ENCODE measurements around the gene NOL12.
"Not testable (repeated sequence)": the region's sequence is repeated elsewhere in the genome, so short reads cannot be mapped to it uniquely, and the experiment has no call there.

The NOL12 gene

GRCh38 chr22:37716708-37717107, 30.6 kb downstream of the NOL12 start:
- DNase-seq, result no peak

GRCh38 chr22:37717235-37717634, 31.1 kb downstream of the NOL12 start:
- DNase-seq, result not testable (repeated sequence)

- DNase-seq, result not testable (repeated sequence)
Observed at GRCh38 chr22:37717746-37718305, 31.7 kb downstream of the NOL12 start.

DNA sequence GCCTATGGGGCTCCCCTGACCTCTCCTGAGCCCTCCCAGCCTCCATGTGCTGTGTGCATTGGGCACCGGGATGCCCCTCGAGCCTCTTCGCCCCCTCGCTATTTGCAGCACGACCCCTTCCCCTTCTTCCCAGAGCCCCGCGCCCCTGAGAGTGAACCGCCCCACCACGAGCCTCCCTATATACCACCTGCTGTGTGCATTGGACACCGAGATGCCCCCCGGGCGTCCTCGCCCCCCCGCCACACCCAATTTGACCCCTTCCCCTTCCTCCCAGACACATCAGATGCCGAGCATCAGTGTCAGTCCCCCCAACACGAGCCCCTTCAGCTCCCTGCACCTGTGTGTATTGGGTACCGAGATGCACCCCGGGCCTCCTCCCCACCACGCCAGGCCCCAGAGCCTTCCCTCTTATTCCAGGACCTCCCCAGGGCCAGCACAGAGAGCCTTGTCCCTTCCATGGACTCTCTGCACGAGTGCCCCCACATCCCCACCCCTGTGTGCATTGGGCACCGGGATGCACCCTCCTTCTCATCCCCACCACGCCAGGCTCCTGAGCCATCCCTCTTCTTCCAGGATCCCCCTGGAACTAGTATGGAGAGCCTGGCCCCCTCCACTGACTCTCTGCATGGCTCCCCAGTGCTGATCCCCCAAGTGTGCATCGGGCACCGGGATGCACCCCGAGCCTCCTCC, 39.6 kb downstream of the NOL12 start:
- DNase-seq, result no peak

- DNase-seq, result no peak
Observed at GRCh38 chr22:37726241-37726887, 40.2 kb downstream of the NOL12 start.

GRCh38 chr22:37728620-37729019, 42.5 kb downstream of the NOL12 start:
- DNase-seq, result no peak

DNA sequence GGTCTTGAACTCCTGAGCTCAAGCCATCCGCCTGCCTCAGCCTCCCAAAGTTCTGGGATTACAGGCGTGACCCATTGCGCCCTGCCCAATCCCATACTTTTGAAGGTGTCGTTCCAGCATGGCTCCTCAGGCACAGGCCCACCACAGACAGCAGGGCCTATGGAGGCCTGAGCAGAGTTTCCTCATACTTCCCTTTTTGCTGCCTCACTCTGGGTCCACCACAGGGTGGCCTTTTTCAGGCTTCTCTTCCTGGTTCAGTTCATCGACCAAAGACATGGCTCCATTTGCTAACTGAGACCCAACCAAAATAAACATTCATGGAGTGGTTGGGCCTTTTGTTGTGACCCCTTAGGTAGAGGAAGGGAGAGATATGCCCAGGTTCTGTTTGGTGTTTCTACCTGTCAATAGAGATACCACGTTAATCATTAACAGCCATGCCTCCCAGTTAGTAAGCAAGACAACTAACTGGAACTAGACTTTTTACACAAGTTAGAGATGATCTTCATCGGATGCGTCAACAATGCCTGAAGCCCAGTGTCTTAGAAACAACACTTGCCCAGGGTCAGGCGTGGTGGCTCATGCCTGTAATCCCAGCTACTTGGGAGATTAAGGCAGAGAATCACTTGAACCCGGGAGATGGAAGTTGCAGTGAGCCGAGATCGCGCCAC, 45.8 kb downstream of the NOL12 start:
- no peak for DNase-seq

DNA sequence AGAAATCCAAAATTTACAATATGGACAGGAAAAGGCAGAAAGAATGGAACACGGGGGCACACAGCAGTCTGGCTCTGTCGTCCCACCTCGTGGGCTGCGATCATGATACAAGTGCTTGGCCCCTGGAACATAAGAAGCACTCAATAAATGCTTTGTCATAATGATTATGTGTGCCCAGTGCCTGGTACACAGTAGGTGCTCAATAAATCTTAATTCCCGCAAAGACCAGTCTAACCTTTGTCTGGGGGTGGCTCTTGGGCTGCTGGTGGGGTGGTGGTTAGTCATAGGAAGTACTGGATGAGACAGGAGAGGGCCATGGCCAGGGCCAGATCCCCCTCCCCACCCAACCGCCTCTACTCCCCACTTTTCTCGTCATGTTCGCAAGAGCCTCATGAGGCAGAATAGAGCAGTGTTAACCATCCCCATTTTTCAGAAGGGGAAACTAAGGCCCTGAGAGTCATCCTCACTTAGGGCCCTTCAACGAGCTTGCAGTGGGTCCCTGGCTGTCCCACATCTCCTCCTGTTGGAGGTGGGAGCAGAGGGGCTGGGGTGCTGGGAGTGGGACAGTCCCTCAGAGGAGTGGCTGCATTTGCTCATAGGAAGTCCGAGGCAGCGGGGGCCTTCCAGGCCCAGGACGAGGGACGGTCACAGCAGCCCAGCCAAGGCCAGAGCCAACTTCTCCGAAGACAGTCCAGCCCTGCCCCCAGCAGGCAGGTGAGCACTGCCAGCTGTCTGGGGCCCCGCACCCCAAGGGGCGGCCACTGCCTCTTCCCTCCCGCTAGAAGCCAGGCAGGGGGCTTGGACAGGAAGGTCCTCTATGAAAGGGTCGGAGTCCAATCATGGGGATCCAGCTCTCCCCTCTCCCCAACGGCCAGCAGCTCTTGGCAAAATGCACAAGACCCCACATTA, 46.8 kb downstream of the NOL12 start:
- no peak for DNase-seq

GRCh38 chr22:37733625-37734401, 47.7 kb downstream of the NOL12 start:
- no peak for DNase-seq

DNA sequence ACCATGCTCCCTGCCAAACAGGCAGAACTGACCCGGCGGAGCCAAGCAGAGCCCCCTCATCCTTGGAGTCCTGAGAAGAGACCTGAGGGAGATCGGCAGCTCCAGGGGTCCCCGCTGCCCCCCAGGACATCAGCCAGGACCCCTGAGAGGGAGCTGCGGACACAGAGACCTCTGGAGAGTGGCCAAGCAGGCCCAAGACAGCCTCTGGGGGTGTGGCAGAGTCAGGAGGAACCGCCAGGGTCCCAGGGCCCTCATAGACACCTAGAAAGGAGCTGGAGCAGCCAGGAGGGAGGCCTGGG, 48.2 kb downstream of the NOL12 start:
- no peak for DNase-seq

DNA sequence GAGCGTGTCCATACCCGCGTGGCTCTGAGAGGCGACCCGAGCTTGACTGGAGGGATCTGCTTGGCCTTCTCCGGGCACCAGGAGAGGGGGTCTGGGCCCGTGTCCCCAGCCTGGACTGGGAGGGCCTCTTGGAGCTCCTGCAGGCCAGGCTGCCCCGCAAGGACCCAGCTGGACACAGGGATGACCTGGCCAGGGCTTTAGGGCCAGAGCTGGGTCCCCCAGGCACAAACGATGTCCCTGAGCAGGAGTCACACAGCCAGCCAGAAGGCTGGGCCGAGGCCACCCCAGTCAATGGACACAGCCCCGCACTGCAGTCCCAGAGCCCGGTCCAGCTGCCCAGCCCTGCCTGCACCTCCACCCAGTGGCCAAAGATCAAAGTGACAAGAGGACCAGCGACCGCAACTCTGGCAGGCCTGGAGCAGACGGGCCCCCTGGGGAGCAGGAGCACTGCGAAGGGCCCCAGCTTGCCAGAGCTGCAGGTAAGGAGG, 48.9 kb downstream of the NOL12 start:
- no peak for DNase-seq

DNA sequence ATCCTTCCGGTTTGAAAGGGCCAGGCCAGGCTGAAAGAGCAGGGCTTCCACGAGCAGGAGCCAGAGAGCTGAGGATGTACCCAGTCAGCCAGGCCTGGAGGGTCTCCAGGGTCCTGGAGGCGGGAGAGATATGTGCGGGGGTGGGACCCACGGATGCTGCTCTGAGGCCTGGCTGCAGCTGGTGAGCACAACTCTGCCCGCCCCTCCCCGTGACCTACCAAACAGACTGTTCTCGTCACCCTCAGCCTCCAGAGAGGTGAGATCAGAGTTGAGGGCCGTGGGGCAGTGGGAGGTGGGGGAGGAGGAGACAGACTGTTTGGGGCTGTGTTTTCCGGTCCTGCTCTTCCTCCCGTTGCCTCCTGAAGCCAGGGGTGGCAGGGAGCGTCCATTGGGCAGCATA, 52.9 kb downstream of the NOL12 start:
- DNase-seq, result no peak

DNA sequence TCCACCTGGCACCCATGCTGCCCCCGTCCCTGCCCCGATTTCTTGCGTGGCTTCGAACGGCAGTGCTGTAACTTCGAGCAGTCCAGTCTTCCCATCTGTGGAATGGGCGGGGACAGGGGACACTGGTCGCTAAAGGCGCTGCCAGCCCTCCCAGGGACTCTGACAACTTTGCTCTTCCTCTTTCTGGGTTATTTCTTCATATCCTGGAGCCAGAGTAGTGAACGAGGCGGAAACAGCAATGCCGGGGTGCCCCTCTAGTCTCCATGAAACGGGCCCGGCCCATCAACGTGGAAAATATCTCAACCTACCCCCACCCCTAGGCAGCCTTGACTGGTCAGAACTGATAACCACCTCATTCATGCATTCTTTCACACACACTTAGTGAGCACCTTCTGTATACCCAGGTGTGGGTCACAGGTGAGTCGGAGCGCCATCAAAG, 53.5 kb downstream of the NOL12 start:
- DNase-seq, result no peak

DNA sequence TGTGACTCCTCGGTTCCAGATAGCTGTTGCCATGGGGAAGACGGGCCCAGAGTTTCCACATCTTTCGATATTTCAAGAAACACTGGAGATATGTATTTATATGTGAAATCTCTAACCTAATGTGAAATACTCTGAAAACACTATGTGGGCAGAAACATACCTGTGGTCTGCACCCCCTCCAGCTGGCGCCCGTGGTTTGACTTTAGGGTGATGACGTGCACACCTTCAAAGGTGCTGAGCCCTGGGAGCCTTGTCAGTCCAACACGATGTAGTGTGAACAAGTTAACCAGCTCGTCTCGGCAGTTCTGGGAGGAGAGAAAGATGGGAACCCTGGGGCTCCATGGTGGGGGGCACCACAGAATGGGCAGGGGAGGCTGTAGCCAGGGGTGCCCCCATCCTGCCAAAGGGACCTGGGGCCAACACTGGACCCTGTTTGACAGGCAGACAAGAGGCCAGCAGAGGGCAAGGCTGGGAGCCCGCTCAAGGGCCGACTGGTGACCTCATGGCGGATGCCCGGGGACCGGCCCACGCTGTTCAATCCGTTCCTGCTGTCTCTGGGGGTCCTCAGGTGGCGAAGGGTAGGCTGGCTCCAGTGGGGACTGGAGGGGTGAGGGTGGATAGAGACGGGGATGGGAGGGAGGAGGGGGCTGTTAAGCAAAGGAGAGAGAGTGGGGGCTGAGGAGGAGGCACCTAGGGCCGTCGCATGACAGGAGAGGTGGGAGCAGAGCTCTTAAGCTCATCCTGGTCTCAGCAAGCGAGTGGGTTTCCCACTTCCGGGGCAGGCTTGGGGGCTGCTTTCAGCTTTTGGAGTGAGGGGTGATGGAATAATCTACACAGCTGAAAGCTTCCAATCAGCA, 54.5 kb downstream of the NOL12 start:
- DNase-seq, result no peak

- no peak for DNase-seq
Observed at GRCh38 chr22:37741312-37741795, 55.2 kb downstream of the NOL12 start.

- no peak for DNase-seq
Observed at GRCh38 chr22:37742376-37743171, 56.4 kb downstream of the NOL12 start.

Measured in CD4-positive, alpha-beta T cell treated with Interleukin-6 for 4 hours (primary cell).